ENCODE measurements around the gene CBY1. TPM values are rescaled to one million over a fixed set of nuclear protein-coding genes. Genes with fewer than 3 reads are reported as not detected.
"Not testable (repeated sequence)": the region's sequence is repeated elsewhere in the genome, so short reads cannot be mapped to it uniquely, and the experiment has no call there.

Gene CBY1
- polyA plus RNA-seq, 1 of the 3 experiments (the other 2 are of a cell fraction): 21.8 TPM

DNA sequence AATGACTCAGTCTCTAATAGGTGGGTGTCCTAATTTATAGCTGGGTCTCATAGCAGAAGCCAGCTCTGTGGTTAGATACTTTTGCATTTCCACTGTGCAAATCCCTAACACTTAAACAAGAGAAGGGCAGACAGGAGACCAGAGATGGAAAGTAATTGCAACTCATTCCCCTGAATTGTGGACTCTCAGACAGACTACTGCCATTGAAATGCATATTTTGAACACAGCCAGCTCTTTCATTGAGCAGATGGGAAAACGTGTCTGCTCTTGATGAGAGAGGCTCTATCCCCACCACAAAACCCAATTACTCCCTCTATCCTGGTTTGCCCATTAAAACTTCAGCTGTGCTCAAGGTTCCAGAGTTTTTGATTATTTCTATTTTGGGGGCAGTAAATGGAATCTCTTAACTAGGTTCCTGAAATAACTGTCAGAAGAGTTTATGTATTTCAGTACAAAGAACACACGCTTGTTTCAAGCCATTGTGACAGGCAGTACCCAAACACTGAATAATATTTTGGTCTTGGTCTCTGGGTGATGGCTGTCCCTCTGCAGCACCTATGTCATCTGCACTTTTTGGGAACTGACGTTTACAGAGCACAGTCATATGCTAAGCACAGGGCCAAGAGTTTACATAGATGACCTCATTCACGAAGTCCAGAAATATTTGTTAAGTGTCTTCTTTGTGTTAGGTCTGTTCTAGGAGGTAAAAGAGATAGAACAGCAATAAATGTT lies 41.9 kb upstream of the CBY1 start:
- H3K27ac ChIP-seq (ENCODE audit: low read depth in 2 of 2, low read length in 1 of 2): no peak overlapping the region
- 67% methylated on average over 4 of the region's 4 CpGs for WGBS (ENCODE audit: low lambda C conversion rate)
- H3K4me1 ChIP-seq (ENCODE audit: control insufficient read depth in 1 of 2, insufficient read depth in 2 of 2, low read depth in 1 of 2, low read length in 1 of 2): no peaks in the 10 kb centered on the region
- no peak for DNase-seq
- CTCF ChIA-PET: no interaction called here
- H3F3A ChIP-seq (replicated peaks; ENCODE audit: insufficient read depth): no peaks in the 10 kb centered on the region
- no peak for TF ChIP-seq FOSL2 (IDR thresholded peaks at IDR 0.05; ENCODE audit: borderline replicate concordance, low read depth)
- TF ChIP-seq ELF1 (IDR thresholded peaks at IDR 0.05): no peak
- no peak for TF ChIP-seq JUND (IDR thresholded peaks at IDR 0.05)
- no peak for TF ChIP-seq NRF1 (IDR thresholded peaks at IDR 0.05; ENCODE audit: low read depth, low read length)
- TF ChIP-seq CHD2 (IDR thresholded peaks at IDR 0.05; ENCODE audit: low read length, partially characterized antibody): no peak
- TF ChIP-seq EZH2phosphoT487 (IDR thresholded peaks at IDR 0.05; ENCODE audit: borderline replicate concordance, low read depth): no peak
- no peak for TF ChIP-seq RFX5 (IDR thresholded peaks at IDR 0.05; ENCODE audit: low read length)
- H3K9ac ChIP-seq: no peak overlapping the region
- no peak overlapping the region for H3K4me3 ChIP-seq (ENCODE audit: low read depth in 2 of 2, low read length in 1 of 2)
- H3K27me3 ChIP-seq (ENCODE audit: insufficient read depth): no peaks in the 10 kb centered on the region
- no peaks in the 10 kb centered on the region for H4K20me1 ChIP-seq (ENCODE audit: insufficient read depth)
- H2AFZ ChIP-seq (ENCODE audit: low read depth): no peak overlapping the region
- H3K79me2 ChIP-seq (ENCODE audit: insufficient read depth): no peaks in the 10 kb centered on the region
- H3K36me3 ChIP-seq (replicated peaks in 1 of 2; ENCODE audit: control insufficient read depth in 1 of 2, insufficient read depth in 2 of 2, low read length in 1 of 2): no peaks in the 10 kb centered on the region
- POLR2A ChIA-PET: no interaction called here
- no peak overlapping the region for H3K4me2 ChIP-seq
- no peaks in the 10 kb centered on the region for H3K9me2 ChIP-seq
- H3K9me3 ChIP-seq: no peaks in the 10 kb centered on the region

DNA sequence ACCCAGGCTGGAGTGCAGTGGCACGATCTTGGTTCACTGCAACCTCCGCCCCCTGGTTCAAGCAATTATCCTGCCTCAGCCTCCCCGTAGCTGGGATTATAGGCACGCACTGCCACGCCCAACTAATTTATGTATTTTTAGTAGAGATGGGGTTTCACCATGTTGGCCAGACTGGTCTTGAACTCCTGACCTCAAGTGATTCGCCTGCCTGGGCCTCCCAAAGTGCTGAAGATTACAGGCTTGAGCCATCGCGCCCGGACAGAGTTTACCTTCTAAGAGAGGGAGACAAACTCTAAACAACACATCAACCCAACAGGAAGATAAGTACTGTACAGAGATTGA lies 41.4 kb upstream of the CBY1 start:
- WGBS (ENCODE audit: low lambda C conversion rate): 98% methylated on average over 9 of the region's 9 CpGs
- not testable (repeated sequence) for H3K27ac ChIP-seq (ENCODE audit: low read depth in 2 of 2, low read length in 1 of 2); H3K4me2 ChIP-seq

DNA sequence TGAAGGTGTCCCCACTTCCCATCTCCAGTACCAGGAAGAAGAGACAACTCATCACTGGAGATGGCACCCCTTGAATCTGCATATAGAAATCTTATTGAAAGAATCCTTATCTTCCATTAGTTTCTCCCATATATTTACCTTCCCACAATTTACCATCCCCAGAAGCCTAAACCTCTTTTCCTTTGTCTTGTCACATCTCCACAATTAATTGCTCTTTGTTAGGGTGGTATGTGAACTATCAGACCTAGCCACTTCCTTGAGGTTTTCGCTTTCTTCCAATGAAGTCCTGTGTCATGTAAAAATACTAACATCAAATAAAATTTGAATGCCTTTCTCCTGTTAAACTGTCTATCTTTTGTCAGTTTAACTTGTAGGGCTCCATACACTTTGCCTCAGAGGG lies 38.2 kb upstream of the CBY1 start:
- no peaks in the 10 kb centered on the region for H4K20me1 ChIP-seq (ENCODE audit: insufficient read depth)
- TF ChIP-seq, protein P1, sequence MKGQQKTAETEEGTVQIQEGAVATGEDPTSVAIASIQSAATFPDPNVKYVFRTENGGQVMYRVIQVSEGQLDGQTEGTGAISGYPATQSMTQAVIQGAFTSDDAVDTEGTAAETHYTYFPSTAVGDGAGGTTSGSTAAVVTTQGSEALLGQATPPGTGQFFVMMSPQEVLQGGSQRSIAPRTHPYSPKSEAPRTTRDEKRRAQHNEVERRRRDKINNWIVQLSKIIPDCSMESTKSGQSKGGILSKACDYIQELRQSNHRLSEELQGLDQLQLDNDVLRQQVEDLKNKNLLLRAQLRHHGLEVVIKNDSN (IDR thresholded peaks at IDR 0.05; ENCODE audit: borderline replicate concordance, low read depth): no peak
- TF ChIP-seq, protein P2, sequence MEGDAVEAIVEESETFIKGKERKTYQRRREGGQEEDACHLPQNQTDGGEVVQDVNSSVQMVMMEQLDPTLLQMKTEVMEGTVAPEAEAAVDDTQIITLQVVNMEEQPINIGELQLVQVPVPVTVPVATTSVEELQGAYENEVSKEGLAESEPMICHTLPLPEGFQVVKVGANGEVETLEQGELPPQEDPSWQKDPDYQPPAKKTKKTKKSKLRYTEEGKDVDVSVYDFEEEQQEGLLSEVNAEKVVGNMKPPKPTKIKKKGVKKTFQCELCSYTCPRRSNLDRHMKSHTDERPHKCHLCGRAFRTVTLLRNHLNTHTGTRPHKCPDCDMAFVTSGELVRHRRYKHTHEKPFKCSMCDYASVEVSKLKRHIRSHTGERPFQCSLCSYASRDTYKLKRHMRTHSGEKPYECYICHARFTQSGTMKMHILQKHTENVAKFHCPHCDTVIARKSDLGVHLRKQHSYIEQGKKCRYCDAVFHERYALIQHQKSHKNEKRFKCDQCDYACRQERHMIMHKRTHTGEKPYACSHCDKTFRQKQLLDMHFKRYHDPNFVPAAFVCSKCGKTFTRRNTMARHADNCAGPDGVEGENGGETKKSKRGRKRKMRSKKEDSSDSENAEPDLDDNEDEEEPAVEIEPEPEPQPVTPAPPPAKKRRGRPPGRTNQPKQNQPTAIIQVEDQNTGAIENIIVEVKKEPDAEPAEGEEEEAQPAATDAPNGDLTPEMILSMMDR (IDR thresholded peaks at IDR 0.05): no peak
- WGBS (ENCODE audit: low lambda C conversion rate): 100% methylated on average over 1 of the region's 1 CpG
- H3K9me2 ChIP-seq: no peaks in the 10 kb centered on the region
- ChIA-PET POLR2A (no interaction called here), CTCF (no interaction called here)
- H3K4me2 ChIP-seq: no peak overlapping the region
- no peaks in the 10 kb centered on the region for H3K36me3 ChIP-seq (replicated peaks in 1 of 2; ENCODE audit: control insufficient read depth in 1 of 2, insufficient read depth in 2 of 2, low read length in 1 of 2)
- H3K27ac ChIP-seq (ENCODE audit: low read depth in 2 of 2, low read length in 1 of 2): no peak overlapping the region
- H3K27me3 ChIP-seq (ENCODE audit: insufficient read depth): no peaks in the 10 kb centered on the region
- no peaks in the 10 kb centered on the region for H3F3A ChIP-seq (replicated peaks; ENCODE audit: insufficient read depth)
- H3K79me2 ChIP-seq (ENCODE audit: insufficient read depth): no peaks in the 10 kb centered on the region
- H3K9ac ChIP-seq: no peak overlapping the region
- H3K4me1 ChIP-seq (ENCODE audit: control insufficient read depth in 1 of 2, insufficient read depth in 2 of 2, low read depth in 1 of 2, low read length in 1 of 2): no peaks in the 10 kb centered on the region
- H2AFZ ChIP-seq (ENCODE audit: low read depth): no peak overlapping the region
- H3K9me3 ChIP-seq: no peaks in the 10 kb centered on the region
- DNase-seq: no peak
- no peak overlapping the region for H3K4me3 ChIP-seq (ENCODE audit: low read depth in 2 of 2, low read length in 1 of 2)

More for the DNA sequence above, 41.4 kb upstream of the CBY1 start:
- H3K4me1 ChIP-seq (ENCODE audit: control insufficient read depth in 1 of 2, insufficient read depth in 2 of 2, low read depth in 1 of 2, low read length in 1 of 2); POLR2A ChIA-PET; H3K9me3 ChIP-seq; H3K79me2 ChIP-seq (ENCODE audit: insufficient read depth); H3F3A ChIP-seq (replicated peaks; ENCODE audit: insufficient read depth); H3K36me3 ChIP-seq (replicated peaks in 1 of 2; ENCODE audit: control insufficient read depth in 1 of 2, insufficient read depth in 2 of 2, low read length in 1 of 2); H3K27me3 ChIP-seq (ENCODE audit: insufficient read depth); H4K20me1 ChIP-seq (ENCODE audit: insufficient read depth); H2AFZ ChIP-seq (ENCODE audit: low read depth); H3K9me2 ChIP-seq; H3K4me3 ChIP-seq (ENCODE audit: low read depth in 2 of 2, low read length in 1 of 2); CTCF ChIA-PET; H3K9ac ChIP-seq; DNase-seq: not testable (repeated sequence)

All from SK-N-SH (cell line).